SJSA1 (cell line): ENCODE measurements around the gene FZD2. TPM values are rescaled to one million over a fixed set of nuclear protein-coding genes. Genes with fewer than 3 reads are reported as not detected.

ENCODE experiments used
- DNase-seq, 2 experiments: peaks; one replicate each; pipeline ENCODE4 v3.0.0-alpha.2; 2015 to 2020; ENCODE audit warnings: low spot score in 2 of 2, low read depth in 1 of 2
- H3K27ac ChIP-seq: fragments of 250-450 bp; sonication (Bioruptor Pico); 2 replicates; pipeline ENCODE4 v1.5.1; 2020; ENCODE audit warnings: mild to moderate bottlenecking, moderate library complexity
- H3K27me3 ChIP-seq: fragments of 250-450 bp; sonication (Bioruptor Pico); replicated peaks from 2 replicates; pipeline ENCODE4 v1.5.1; 2020; ENCODE audit warnings: mild to moderate bottlenecking, moderate library complexity
- H3K36me3 ChIP-seq: fragments of 250-450 bp; sonication (Bioruptor Pico); 2 replicates; pipeline ENCODE4 v1.5.1; 2020; ENCODE audit warnings: mild to moderate bottlenecking
- H3K4me1 ChIP-seq: fragments of 250-450 bp; sonication (Bioruptor Pico); replicated peaks from 2 replicates; pipeline ENCODE4 v1.6.1; 2021; ENCODE audit warnings: mild to moderate bottlenecking
- H3K4me3 ChIP-seq: fragments of 250-450 bp; sonication (Bioruptor Pico); 2 replicates; pipeline ENCODE4 v1.5.1; 2020; ENCODE audit warnings: mild to moderate bottlenecking
- H3K9me3 ChIP-seq: fragments of 250-450 bp; sonication (Bioruptor Pico); replicated peaks from 2 replicates; pipeline ENCODE4 v1.5.1; 2020; ENCODE audit warnings: mild to moderate bottlenecking
- total RNA-seq: library from RNA; depleted of rRNA; stranded (reverse); fragments of >200 nt; shearing (Covaris generic); gene quantifications from 2 replicates; pipeline ENCODE4 v1.2.3, GENCODE V29; 2014

FZD2 gene
- total RNA-seq, 1 experiment from 2014 or later: 21.9 TPM

DNA sequence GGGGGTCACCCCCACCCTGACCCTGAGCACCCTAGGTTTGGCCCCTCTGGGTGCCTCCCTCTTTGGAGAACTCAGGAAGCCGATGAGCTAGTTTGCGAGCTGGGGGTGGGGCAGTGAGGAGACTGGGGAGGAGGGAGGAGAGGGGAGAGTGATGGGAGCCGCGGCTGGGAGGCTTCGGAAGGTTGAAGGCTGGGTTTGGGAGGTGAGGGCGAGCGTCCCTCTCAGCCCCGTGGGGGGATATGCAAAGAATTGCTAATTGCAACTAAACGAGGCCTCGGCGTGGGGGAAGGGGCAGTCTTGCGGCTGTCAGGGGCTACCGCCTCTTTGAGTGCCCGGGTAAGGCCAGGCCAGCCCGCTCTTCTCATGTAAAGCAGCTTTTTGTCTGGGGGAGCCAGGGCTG is 17.6 kb upstream of the FZD2 start:
- no peak for DNase-seq
- Histone ChIP-seq H3K36me3 (no peaks in the 10 kb centered on the region), H3K9me3 (no peaks in the 10 kb centered on the region)

DNA sequence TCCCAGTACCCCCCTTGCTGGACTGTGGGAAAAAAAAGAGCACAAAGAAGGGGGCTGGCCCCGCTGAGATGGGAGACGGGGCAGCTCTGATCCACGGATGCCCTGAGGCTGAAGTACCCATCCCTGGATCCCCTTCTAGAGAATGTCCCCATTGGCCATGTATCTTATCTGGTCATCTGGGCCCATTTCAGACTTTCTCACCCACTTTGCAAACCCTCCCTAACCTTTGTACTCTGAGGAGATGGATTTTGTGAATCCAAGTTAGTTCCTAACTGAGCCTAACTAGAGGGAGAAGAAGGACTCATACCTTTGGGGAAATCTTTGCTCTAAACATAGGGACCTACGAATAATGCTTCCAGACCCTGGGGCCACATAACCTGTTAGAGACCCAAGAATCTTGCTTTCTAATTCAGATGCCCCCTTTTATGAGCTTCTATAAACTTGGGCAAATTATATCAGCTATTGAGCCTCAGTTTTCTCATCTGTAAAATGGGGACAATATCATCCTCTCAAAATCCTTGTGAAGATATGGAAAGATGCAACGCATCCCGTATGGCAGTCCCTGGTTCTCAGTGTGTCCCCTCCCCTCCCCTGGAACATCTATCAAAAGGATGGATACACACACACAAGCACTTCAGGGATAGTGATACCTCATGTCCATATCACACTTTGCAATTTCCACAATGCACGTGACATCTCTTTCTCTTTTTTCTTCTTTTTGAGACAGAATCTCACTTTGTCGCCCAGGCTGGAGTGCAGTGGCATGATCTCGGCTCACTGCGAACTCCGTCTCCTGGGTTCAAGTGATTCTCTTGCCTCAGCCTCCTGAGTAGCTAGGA is 16.8 kb upstream of the FZD2 start:
- Histone ChIP-seq H3K4me3 (no peak overlapping the region), H3K9me3 (no peaks in the 10 kb centered on the region), H3K36me3 (no peaks in the 10 kb centered on the region), H3K27me3 (no peaks in the 10 kb centered on the region), H3K27ac (no peak overlapping the region), H3K4me1 (peaks cover 58% of the 10 kb centered on the region)
- no peak for DNase-seq

More for the DNA sequence above, 17.6 kb upstream of the FZD2 start:
- Histone ChIP-seq H3K27ac (no peak overlapping the region), H3K4me1 (peaks cover 56% of the 10 kb centered on the region), H3K27me3 (no peaks in the 10 kb centered on the region), H3K4me3 (no peak overlapping the region)

DNA sequence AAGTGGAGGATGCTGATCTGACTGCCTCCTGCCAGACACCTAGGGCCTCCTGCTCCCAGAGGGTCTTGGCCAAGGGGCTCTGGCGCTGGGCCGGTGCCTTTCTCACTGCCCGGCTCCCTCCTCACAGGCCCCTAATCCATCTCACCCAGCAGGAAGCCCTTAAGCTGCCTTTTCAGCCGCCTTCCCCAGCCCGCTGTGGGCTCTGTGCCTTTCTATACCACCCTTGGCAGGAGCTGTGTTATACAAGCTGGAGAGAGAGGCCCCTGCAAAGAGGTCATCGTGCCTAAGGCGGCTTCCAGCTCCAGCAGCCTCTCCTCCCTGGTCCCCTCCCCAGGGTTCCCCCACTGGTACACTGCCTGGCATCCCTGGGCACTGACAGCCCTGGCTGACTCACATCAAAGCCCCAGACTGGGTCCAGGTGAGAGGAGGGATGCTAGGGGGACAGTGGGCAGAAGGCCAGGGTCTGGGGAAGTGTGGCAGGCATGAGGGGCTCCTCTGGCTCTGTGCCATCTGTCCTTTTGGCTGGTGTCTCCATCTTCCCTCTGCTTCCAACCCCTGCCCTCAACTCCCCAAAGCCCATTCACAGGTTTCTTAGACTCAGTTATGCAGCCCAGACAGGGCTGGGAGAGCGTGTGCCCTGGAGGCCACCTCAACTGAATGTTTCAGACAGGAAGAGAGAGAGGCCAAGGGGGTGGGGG is 15.3 kb upstream of the FZD2 start:
- peaks cover 59% of the 10 kb centered on the region for H3K4me1 ChIP-seq
- peak in 1 of 2 experiments; percentile 64 for DNase-seq
- no peaks in the 10 kb centered on the region for H3K9me3 ChIP-seq
- peak overlapping the region; percentile 95 for H3K27ac ChIP-seq
- H3K27me3 ChIP-seq: no peaks in the 10 kb centered on the region
- no peak overlapping the region for H3K4me3 ChIP-seq
- H3K36me3 ChIP-seq: no peaks in the 10 kb centered on the region

DNA sequence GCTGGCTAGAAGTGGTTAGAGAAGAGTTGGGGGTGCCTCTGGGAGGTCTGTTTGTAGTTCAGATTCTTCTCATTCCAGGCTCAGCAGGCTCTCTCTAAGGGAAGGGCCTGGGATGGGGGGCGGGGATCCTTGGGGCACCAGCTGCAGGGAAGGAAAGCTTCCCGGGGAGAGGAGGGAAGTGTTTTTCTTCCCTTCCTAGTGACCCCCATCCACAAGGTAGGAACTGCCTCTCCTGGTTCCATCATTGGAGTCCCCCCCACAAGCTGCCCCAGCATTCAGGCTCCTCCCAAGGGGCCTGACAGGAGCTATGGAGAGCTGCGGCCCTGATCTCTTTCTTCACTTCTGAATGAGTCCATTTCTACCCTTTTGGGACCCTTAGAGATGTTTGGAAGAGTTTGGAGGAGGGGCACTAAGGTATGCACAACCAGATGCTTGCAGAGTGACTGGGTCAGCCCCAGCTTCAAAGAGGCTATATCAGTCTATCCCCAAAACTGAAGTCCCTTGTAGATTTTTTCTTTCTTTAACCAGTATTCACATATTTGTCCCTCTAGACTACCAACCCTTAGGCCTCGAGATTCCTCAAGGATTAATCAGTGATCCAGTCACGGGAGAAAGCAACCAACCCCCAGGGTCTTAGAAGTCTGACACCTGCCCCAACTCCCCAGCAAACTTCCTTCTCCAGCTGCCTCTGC is 13.9 kb upstream of the FZD2 start:
- Histone ChIP-seq H3K4me1 (peaks cover 73% of the 10 kb centered on the region), H3K27ac (peak overlapping the region; percentile 95), H3K27me3 (no peaks in the 10 kb centered on the region), H3K9me3 (no peaks in the 10 kb centered on the region), H3K4me3 (no peak overlapping the region), H3K36me3 (no peaks in the 10 kb centered on the region)
- DNase-seq: peak; percentile 97 to 99

DNA sequence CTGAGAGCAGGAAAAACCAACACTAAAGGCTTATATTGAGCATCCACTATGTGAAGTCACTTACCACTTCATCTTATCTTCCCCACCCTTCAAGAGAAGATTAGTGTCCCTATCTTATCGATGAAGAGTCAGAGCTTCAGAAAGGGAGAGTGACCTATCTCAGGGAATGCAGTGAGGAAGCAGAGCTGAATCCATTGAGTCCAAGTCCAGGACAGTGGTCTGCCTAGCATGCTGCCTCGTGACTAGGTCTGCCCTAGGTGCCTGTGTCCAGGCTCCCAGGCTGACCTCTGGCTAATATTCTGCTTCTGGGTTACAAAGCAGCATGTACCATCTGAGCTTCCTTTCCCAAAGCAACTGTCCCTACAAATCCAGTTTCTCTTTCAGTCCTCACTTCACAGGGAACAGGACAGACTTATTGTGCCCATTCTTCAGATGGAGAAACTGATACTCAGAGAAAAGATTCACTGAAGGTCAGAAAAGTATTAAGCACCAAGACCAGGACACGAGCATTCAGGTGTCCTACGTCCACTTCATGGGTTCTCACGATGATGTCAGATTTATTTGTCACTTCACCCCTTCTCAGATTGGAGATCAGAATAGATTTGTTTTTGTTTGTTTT is 13.3 kb upstream of the FZD2 start:
- Histone ChIP-seq H3K4me1 (peaks cover 78% of the 10 kb centered on the region), H3K27ac (peak overlapping the region; percentile 95), H3K4me3 (no peak overlapping the region), H3K27me3 (no peaks in the 10 kb centered on the region), H3K36me3 (no peaks in the 10 kb centered on the region), H3K9me3 (no peaks in the 10 kb centered on the region)
- no peak for DNase-seq

DNA sequence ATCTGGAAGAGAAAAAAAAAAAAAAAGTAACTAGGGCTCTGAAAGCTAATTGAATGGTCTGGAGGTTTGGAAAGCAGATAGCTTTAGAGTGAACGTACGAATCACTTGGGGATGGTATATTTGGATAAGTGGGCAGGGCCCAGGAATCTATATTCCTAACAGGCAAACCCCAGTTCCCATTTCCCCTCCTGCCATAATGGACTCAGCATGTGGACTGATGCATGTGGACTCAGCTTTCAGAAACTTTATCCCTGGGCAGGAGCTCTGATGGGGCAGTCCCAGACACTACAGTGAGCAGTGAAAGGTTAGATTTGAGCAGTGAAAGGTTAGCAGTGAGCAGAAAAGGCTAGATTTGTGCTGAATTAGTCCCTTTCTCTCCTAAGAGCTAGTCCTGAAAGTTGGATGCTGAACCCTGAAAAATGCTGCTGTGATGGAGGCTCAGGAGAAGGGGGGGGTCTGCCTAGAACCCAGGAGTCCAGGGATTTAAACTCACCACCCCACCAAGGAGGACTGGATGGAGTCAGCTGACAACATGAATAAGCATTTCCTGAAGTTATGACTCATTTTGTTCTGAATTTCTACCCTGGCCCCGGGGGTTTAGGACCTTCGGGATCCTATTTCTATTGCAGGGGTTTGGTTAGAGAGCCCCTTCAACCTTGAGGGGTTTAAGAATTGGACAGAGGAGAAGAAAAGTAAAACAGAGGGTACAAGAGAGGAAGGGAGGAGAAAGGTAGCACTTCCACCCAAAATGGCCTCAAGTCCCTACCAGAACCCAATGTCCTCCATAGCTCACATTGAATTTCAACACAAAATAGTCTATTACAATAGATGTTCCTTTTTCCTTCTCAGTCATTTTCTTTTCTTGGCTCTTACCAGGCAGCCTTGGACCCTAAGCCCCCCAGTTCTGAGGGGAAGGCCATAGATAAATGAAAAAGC is 10.3 kb upstream of the FZD2 start:
- no peaks in the 10 kb centered on the region for H3K9me3 ChIP-seq
- H3K27me3 ChIP-seq: no peaks in the 10 kb centered on the region
- H3K4me1 ChIP-seq: peaks cover 76% of the 10 kb centered on the region
- H3K4me3 ChIP-seq: no peak overlapping the region
- H3K36me3 ChIP-seq: no peaks in the 10 kb centered on the region
- peak overlapping the region; percentile 91 for H3K27ac ChIP-seq
- DNase-seq: peak; percentile 74 to 84

DNA sequence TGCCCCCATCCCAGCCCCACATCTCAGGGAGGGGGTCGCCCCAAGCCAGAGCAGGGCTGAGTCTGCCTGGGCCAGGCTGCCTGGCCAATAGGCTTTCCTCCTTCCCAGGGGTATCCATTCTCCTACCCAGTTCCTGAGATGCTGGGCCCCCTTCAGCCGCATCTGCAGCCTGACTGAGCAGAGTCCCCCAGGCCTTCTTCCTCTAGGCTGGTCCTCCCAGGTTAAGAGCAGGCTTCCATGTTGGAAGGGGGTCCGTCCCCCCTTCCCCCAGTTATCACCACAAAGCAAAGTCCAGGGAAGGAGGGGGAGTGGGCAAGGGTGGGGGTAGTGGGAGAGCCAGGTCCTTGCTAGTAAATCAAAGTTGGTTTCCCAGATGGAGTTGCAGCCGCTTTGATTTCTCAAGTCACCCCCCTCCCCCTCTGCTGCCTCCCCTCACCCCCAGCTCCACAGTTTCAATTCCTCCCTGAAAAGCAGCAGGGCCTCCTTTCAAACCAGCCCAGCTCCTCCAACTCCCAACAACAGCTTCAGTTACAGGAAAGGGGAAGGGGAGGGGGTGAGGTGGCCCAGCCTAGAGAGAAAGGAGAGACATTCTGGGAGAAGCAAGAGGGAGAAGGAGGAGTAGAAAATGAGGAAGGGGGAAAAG is 9.5 kb upstream of the FZD2 start:
- Histone ChIP-seq H3K4me3 (no peak overlapping the region), H3K9me3 (no peaks in the 10 kb centered on the region), H3K27me3 (no peaks in the 10 kb centered on the region), H3K27ac (peak overlapping the region; percentile 91), H3K36me3 (no peaks in the 10 kb centered on the region), H3K4me1 (peaks cover 73% of the 10 kb centered on the region)
- DNase-seq: no peak

DNA sequence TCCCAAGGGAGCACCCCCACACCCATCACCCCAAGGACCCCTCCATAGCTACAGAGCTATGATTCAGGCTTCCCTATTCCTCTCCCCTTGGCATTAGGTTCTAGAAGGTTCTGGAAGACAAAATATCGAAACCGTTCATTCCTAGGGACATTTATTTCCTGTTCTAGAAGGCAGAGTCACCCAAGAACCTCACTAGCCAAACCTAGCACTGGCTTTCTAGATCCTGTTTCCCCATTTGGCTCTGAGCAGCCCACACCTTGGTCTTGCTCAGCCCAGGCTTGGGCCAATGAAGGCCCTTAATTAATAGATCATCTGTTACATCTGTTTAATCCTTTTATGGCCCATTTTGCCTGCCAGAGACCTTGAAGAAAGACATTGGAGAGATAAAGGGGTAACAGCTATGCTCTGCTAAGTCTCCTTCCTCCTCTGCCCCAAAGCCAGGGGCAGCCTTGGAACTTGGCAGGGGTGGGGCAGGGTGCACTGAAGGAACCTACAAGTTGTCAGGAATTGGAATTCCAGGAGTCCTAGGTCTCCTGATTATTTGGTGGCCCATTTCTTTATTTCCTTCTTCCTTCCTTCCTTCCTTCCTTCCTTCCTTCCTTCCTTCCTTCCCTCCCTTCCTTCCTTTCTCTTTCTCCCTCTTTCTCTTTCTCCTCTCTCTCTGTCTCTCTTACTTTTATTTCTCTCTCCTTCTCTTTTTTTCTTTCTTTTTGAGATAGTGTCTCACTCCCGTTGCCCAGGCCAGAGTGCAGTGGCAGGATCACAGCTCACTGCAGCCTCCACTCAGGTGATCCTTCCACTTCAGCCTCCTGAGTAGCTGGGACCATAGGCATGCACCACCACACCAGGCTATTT is 8.7 kb upstream of the FZD2 start:
- Histone ChIP-seq H3K4me1 (peaks cover 65% of the 10 kb centered on the region), H3K27ac (peak overlapping the region; percentile 91), H3K4me3 (no peak overlapping the region), H3K27me3 (no peaks in the 10 kb centered on the region), H3K36me3 (no peaks in the 10 kb centered on the region), H3K9me3 (no peaks in the 10 kb centered on the region)
- DNase-seq: no peak

DNA sequence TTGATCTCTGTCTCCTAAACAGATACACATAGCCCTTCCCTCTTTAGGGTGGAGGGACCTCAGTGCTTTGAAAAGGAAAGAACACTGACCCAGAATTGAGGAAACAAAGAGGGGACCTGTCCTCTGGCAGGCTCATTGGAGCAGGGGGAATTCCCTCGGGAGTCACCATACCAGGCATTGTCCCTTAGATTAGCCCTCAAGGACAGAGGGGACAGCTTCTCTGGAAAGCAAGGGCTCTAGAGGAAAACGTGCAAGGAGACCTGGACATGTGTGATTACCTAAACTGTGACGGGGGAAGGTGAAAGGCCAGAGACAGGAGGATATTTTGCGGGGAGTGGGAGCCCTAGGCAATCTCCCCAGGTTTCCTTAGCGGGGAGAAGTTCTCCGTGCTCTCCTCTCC is 7.6 kb upstream of the FZD2 start:
- H3K27ac ChIP-seq: no peak overlapping the region
- H3K36me3 ChIP-seq: no peaks in the 10 kb centered on the region
- H3K27me3 ChIP-seq: no peaks in the 10 kb centered on the region
- H3K4me3 ChIP-seq: no peak overlapping the region
- peaks cover 55% of the 10 kb centered on the region for H3K4me1 ChIP-seq
- no peaks in the 10 kb centered on the region for H3K9me3 ChIP-seq
- DNase-seq: no peak

DNA sequence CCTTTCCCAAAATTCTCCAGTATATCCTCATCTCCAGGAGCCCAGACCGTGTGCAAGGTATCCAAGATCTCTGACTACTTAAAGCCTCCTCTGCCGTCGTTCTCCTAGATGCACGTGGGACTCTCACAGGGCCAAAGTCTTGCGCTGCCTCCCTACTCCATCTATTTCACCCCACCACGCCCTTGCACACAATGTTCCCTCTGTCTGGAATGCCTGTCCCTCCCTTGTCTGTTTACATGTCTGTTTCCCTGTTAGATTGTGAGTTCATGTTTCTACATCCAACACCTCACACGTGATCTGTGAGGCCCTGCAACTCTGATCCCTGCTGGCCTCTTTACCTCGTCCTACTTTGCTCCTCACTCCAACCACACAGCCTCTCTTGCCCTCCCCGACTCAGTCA is 4.9 kb upstream of the FZD2 start:
- peaks cover 44% of the 10 kb centered on the region for H3K4me1 ChIP-seq
- H3K27me3 ChIP-seq: no peaks in the 10 kb centered on the region
- no peak overlapping the region for H3K4me3 ChIP-seq
- H3K27ac ChIP-seq: no peak overlapping the region
- DNase-seq: no peak
- no peaks in the 10 kb centered on the region for H3K9me3 ChIP-seq
- no peaks in the 10 kb centered on the region for H3K36me3 ChIP-seq

DNA sequence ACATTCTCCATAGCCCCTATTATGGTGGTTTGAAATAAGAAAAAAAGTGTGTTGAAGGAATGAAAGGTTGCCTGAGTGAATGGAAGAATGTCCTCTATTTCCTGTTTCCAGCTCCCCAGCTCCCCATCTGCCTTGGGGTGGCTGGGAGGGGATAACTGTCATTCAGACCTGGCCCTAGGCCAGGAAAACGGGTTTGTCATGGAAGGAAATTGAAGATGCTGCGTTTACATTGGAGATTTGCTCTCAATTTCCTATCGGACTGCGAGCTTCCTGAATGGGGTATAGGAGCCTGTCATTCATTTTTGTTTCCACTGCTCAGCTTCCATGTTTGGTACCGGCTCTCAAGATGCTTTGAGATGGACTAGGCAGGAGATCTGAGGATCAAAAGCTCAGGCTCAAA is 2.2 kb upstream of the FZD2 start:
- peak in 1 of 2 experiments; percentile 34 for DNase-seq
- H3K4me1 ChIP-seq: peaks cover 44% of the 10 kb centered on the region
- no peak overlapping the region for H3K4me3 ChIP-seq
- H3K27ac ChIP-seq: peak overlapping the region; percentile 1; the same call in 1 of the 2 replicates
- no peaks in the 10 kb centered on the region for H3K27me3 ChIP-seq
- H3K36me3 ChIP-seq: peaks cover 16% of the 10 kb centered on the region
- no peaks in the 10 kb centered on the region for H3K9me3 ChIP-seq
